Aorta (tissue), 5 donors: ENCODE measurements around the gene DMC1. TPM values are rescaled to one million over a fixed set of nuclear protein-coding genes. Genes with fewer than 3 reads are reported as not detected.

Experiments
- ATAC-seq: fragments of 200-7000 bp; cut with Tn5 transposase; one replicate; pipeline ENCODE4 v1.9.1; 2022; ENCODE audit warnings: moderate library complexity; ENCODE audit not compliant: low FRiP score
- DNase-seq, 2 donors: peaks; one replicate each; pipeline ENCODE4 v3.0.0-alpha.2; 2020
- H3K27ac ChIP-seq, 2 donors: one replicate each; pipeline ENCODE4 v1.5.1; 2013; ENCODE audit warnings: low read length in 2 of 2, mild to moderate bottlenecking in 2 of 2, moderate library complexity in 2 of 2, control low read depth in 1 of 2, inconsistent platforms in 1 of 2, low read depth in 1 of 2
- H3K27me3 ChIP-seq, 2 donors: one replicate each; pipeline ENCODE4 v1.6.1; 2013; ENCODE audit warnings: control low read depth in 1 of 2, low read length in 1 of 2, mild to moderate bottlenecking in 1 of 2, moderate library complexity in 1 of 2; ENCODE audit not compliant: insufficient read depth in 2 of 2, control insufficient read depth in 1 of 2
- H3K36me3 ChIP-seq, 2 donors: one replicate each; pipeline ENCODE4 v1.6.1; 2013; ENCODE audit warnings: control low read depth in 1 of 2, low read length in 1 of 2, mild to moderate bottlenecking in 1 of 2; ENCODE audit not compliant: insufficient read depth in 2 of 2, control insufficient read depth in 1 of 2
- H3K4me1 ChIP-seq, 2 donors: one replicate each; pipeline ENCODE4 v1.6.1; 2013; ENCODE audit warnings: low read length in 2 of 2, control low read depth in 1 of 2, mild to moderate bottlenecking in 1 of 2, moderate library complexity in 1 of 2; ENCODE audit not compliant: insufficient read depth in 2 of 2, control insufficient read depth in 1 of 2
- H3K4me3 ChIP-seq, 2 donors: one replicate each; pipeline ENCODE4 v1.5.1; 2013; ENCODE audit warnings: low read length in 2 of 2, control low read depth in 1 of 2, mild to moderate bottlenecking in 1 of 2
- H3K9me3 ChIP-seq: one replicate; pipeline ENCODE4 v1.6.1; 2013; ENCODE audit warnings: mild to moderate bottlenecking, low read length; ENCODE audit not compliant: control insufficient read depth
- WGBS, 2 donors: extraction: QIAGEN DNeasy Blood & Tissue Kit; methylation state at CpG; one replicate each; pipeline ENCODE4 v1.1.7; 2013; 5-methylcytosine and 5-hydroxymethylcytosine counted together
- intact Hi-C, 2 donors: fragments of 100-400 bp; cut with DNase I; formaldehyde crosslinking; loops; one replicate each; pipeline versions ENCODE4 v1.14.2 to v1.15.0; 2022
- polyA plus RNA-seq, 2 donors: library from polyadenylated mRNA; stranded (reverse); fragments of 200-250 nt; gene quantifications; one replicate each; pipeline ENCODE4 v1.2.3, GENCODE V29; 2013
- total RNA-seq, 2 donors: library from RNA; stranded (reverse); fragmentation: NEBNext Ultra II Directional; extraction: Animal tissue kit (Norgen Biotek cat#: 25700); gene quantifications; one replicate each; pipeline ENCODE4 v1.2.1, GENCODE V29; 2021
- donor health status: healthy with polysubstance abuse.
- donor health status: Bipolar disorder and iron deficiency.
- donor health status: DM: no; HTN: no; CAD: no.
- donor health status: DM: no; HTN: no; CAD: no.
- donor health status: DM: yes; HTN: yes; CAD: no.

DMC1 gene
- total and polyA plus RNA-seq, 4 donors = 0.84 to 2.5 (median 1.5) TPM

- 91 to 95% methylated on average over 7 of the region's 7 CpGs for WGBS, 2 donors
- Histone ChIP-seq H3K4me3 (no peak overlapping the region), H3K27ac (no peak overlapping the region), H3K9me3 (no peaks in the 10 kb centered on the region), H3K4me1 (no peaks in the 10 kb centered on the region), H3K27me3 (no peaks in the 10 kb centered on the region), H3K36me3 (no peaks in the 10 kb centered on the region)
- intact Hi-C loops = loop anchor here in 1 of 2 donors (5.0 kb wide), 1 partner anchor 37 kb away; no protein-coding TSS in a partner anchor
- ATAC-seq (no peak), DNase-seq (no peak)
Observed at GRCh38 chr22:38549101-38549894, 20.7 kb downstream of the DMC1 start.

- Histone ChIP-seq H3K27ac (no peak overlapping the region), H3K36me3 (no peaks in the 10 kb centered on the region), H3K4me3 (no peak overlapping the region), H3K27me3 (no peaks in the 10 kb centered on the region), H3K4me1 (no peaks in the 10 kb centered on the region), H3K9me3 (peaks cover 2% of the 10 kb centered on the region)
- intact Hi-C loops = no loop called here
- WGBS, 2 donors = 85 to 90% methylated on average over 2 of the region's 2 CpGs
- no peak for ATAC-seq
- no peak for DNase-seq
Observed at GRCh38 chr22:38540701-38541100, 29.3 kb downstream of the DMC1 start.

GRCh38 chr22:38531251-38531938 is 38.6 kb downstream of the DMC1 start:
- Histone ChIP-seq H3K36me3 (no peaks in the 10 kb centered on the region), H3K9me3 (no peaks in the 10 kb centered on the region), H3K27me3 (no peaks in the 10 kb centered on the region), H3K4me3 (no peak overlapping the region), H3K27ac (no peak overlapping the region), H3K4me1 (no peaks in the 10 kb centered on the region)
- WGBS, 2 donors = 92 to 94% methylated on average over 4 of the region's 4 CpGs
- ATAC-seq (no peak), DNase-seq (no peak)
- intact Hi-C loops = no loop called here

- intact Hi-C loops = no loop called here
- Histone ChIP-seq H3K27me3 (no peaks in the 10 kb centered on the region), H3K4me1 (no peaks in the 10 kb centered on the region), H3K27ac (no peak overlapping the region), H3K4me3 (no peak overlapping the region), H3K9me3 (no peaks in the 10 kb centered on the region), H3K36me3 (no peaks in the 10 kb centered on the region)
- ATAC-seq = no peak
- 86 to 88% methylated on average over 3 of the region's 3 CpGs for WGBS, 2 donors
- DNase-seq = no peak
Observed at GRCh38 chr22:38524429-38524828, 45.6 kb downstream of the DMC1 start.

DNA sequence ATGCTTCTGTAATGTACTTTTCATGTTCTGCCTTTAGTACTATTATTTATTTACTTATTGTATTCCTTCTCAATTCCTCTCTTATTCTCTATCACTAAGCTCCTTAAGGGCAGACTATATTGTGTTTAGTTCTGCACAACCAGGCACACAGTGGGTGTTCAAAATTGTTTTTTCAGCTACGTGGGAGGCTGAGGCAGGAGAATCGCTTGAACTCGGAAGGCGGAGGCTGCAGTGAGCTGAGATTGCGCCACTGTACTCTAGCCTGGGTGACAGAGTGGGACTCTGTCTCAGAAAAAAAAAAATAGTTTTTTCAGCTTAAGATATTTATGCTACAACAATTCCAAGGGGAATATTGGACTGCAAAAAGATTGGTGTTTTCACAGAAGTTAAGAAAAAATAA is 46.5 kb downstream of the DMC1 start:
- no peak for ATAC-seq
- no peaks in the 10 kb centered on the region for H3K4me1 ChIP-seq
- no peak overlapping the region for H3K4me3 ChIP-seq
- no peaks in the 10 kb centered on the region for H3K9me3 ChIP-seq
- 94 to 95% methylated on average over 5 of the region's 5 CpGs for WGBS, 2 donors
- no peaks in the 10 kb centered on the region for H3K27me3 ChIP-seq
- no peaks in the 10 kb centered on the region for H3K36me3 ChIP-seq
- intact Hi-C loops = no loop called here
- H3K27ac ChIP-seq = no peak overlapping the region
- no peak for DNase-seq

GRCh38 chr22:38523029-38523428 is 47.0 kb downstream of the DMC1 start:
- 87 to 93% methylated on average over 3 of the region's 3 CpGs for WGBS, 2 donors
- intact Hi-C loops = no loop called here
- no peaks in the 10 kb centered on the region for H3K27me3 ChIP-seq

DNA sequence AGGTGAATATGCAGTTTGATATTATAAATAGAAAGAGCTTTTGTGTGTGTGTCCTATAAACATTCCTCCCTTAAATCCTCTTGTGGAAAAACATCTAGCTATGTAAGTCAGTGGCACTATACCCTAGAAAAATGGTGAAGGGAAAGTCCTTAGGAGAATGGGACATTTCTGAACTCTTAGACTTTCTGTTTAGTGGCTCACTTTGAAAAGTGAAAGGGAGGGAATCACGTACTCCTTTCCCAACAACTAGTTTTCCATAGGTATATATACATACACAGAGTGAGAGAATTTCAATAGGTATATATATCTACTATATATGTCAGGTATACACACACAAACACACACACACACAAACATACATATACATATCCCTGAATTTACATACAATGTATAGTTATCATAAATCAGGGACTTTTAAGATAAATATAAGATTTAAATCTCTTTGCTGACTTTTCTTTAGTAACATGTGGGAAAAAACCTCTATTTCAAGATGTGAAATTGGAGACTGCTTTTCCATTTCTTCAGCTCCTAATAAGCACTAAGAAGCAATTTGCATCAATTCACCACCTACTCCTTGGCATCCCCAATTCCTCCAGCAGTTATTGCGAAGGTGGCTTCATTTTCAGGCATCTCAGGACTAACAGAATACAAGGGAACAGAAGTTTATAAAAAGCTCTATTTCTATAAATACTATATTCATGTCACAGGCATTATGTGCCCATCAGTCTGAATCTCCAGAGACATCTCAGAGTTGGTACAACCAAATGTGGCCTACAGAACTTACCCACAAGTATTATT is 50.3 kb downstream of the DMC1 start:
- no peak for ATAC-seq
- Histone ChIP-seq H3K4me3 (no peak overlapping the region), H3K4me1 (no peaks in the 10 kb centered on the region), H3K9me3 (no peaks in the 10 kb centered on the region), H3K27ac (no peak overlapping the region), H3K27me3 (no peaks in the 10 kb centered on the region), H3K36me3 (no peaks in the 10 kb centered on the region)
- intact Hi-C loops = no loop called here
- WGBS, 2 donors = 96 to 98% methylated on average over 2 of the region's 2 CpGs
- no peak for DNase-seq

More at GRCh38 chr22:38523029-38523428, 47.0 kb downstream of the DMC1 start:
- no peaks in the 10 kb centered on the region for H3K36me3 ChIP-seq
- ATAC-seq (no peak), DNase-seq (no peak)
- H3K4me3 ChIP-seq = no peak overlapping the region
- no peak overlapping the region for H3K27ac ChIP-seq
- no peaks in the 10 kb centered on the region for H3K4me1 ChIP-seq
- no peaks in the 10 kb centered on the region for H3K9me3 ChIP-seq

GRCh38 chr22:38518620-38519019 is 51.4 kb downstream of the DMC1 start:
- no peaks in the 10 kb centered on the region for H3K4me1 ChIP-seq
- DNase-seq (no peak), ATAC-seq (no peak)
- 93 to 96% methylated on average over 4 of the region's 4 CpGs for WGBS, 2 donors
- H3K4me3 ChIP-seq = no peak overlapping the region
- H3K27ac ChIP-seq = no peak overlapping the region
- intact Hi-C loops = no loop called here
- no peaks in the 10 kb centered on the region for H3K9me3 ChIP-seq
- H3K36me3 ChIP-seq = no peaks in the 10 kb centered on the region
- H3K27me3 ChIP-seq = no peaks in the 10 kb centered on the region
